ENCODE measurements around the gene AKAP8. TPM values are rescaled to one million over a fixed set of nuclear protein-coding genes. Genes with fewer than 3 reads are reported as not detected.
A peak's percentile ranks its signal among the peaks of the same experiment; 100 is the strongest.

AKAP8 gene
- total RNA-seq, 2 donors from 2014 or later: 18.7 to 54.9 TPM

DNA sequence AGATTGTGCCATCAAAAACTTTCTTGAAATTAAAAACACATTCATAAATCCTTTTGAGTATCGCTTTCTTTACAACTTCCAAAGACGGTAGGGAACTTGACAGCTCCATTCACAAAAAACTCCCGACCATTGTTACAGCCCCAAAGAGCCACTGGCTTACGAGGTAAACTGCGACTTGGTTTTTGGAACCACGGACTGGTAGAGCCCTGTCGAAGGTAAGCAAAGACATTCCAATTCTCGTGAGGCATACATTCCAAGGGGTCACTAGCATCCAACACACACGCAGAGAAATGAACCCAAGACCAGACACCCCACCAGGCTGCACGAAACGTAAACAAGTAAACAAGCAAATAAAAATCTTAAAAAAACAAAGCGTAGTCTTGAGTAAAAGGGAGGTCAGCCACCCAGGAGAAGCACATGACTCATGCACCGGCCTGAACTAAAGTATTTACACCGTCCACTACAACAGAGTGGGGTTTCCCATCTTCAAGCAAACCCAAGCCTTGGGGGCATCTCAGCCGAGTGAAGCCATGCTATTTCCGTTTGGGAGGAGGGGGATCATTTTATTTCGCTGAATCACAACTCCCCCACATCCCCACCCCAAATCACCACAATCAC, 48.7 kb downstream of the AKAP8 start:
- Histone ChIP-seq H3K4me1 (ENCODE audit: control insufficient read depth in 1 of 2, low read depth in 2 of 2) (peaks cover 52 to 71% of the 10 kb centered on the region in 2 donors), H3K36me3 (no peaks in the 10 kb centered on the region), H3K4me3 (peak overlapping the region; percentile 97), H3K27ac (peak overlapping the region; percentile 91 to 95), H3K9me3 (no peaks in the 10 kb centered on the region), H3K27me3 (replicated peaks; ENCODE audit: insufficient read depth) (no peaks in the 10 kb centered on the region)
- ATAC-seq (ENCODE audit: insufficient number of reproducible peaks, low FRiP score, low read depth) (no peak), DNase-seq (ENCODE audit: low spot score) (no peak)
- TF ChIP-seq, protein P1, sequence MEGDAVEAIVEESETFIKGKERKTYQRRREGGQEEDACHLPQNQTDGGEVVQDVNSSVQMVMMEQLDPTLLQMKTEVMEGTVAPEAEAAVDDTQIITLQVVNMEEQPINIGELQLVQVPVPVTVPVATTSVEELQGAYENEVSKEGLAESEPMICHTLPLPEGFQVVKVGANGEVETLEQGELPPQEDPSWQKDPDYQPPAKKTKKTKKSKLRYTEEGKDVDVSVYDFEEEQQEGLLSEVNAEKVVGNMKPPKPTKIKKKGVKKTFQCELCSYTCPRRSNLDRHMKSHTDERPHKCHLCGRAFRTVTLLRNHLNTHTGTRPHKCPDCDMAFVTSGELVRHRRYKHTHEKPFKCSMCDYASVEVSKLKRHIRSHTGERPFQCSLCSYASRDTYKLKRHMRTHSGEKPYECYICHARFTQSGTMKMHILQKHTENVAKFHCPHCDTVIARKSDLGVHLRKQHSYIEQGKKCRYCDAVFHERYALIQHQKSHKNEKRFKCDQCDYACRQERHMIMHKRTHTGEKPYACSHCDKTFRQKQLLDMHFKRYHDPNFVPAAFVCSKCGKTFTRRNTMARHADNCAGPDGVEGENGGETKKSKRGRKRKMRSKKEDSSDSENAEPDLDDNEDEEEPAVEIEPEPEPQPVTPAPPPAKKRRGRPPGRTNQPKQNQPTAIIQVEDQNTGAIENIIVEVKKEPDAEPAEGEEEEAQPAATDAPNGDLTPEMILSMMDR (IDR thresholded peaks at IDR 0.05): no peak

DNA sequence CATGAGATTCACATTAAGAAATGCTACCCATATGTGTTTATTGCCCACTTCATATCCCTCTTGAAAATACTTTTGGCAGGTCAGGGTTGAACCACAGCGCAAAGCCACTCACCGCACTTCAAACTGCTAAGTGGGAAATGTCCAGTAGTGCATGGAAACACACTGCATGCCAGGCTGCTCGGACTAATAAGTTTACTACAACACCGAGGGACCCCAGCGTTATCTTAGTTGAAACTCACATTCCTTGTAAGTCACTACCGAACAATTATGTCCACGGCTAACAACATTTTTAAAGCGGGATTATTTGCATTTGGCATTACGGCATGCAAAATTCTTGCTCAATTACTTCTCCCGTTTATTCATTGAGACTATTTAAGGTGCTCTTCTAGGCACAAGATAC, 51.3 kb downstream of the AKAP8 start:
- H3K4me3 ChIP-seq: no peak overlapping the region
- no peaks in the 10 kb centered on the region for H3K27me3 ChIP-seq (replicated peaks; ENCODE audit: insufficient read depth)
- no peaks in the 10 kb centered on the region for H3K36me3 ChIP-seq
- peaks cover 69 to 81% of the 10 kb centered on the region in 2 donors for H3K4me1 ChIP-seq (ENCODE audit: control insufficient read depth in 1 of 2, low read depth in 2 of 2)
- peak overlapping the region in 1 of 2 donors; percentile 9 for H3K27ac ChIP-seq
- ATAC-seq (ENCODE audit: insufficient number of reproducible peaks, low FRiP score, low read depth) (no peak), DNase-seq (ENCODE audit: low spot score) (no peak)
- no peaks in the 10 kb centered on the region for H3K9me3 ChIP-seq
- TF ChIP-seq, protein P1 (IDR thresholded peaks at IDR 0.05): no peak

DNA sequence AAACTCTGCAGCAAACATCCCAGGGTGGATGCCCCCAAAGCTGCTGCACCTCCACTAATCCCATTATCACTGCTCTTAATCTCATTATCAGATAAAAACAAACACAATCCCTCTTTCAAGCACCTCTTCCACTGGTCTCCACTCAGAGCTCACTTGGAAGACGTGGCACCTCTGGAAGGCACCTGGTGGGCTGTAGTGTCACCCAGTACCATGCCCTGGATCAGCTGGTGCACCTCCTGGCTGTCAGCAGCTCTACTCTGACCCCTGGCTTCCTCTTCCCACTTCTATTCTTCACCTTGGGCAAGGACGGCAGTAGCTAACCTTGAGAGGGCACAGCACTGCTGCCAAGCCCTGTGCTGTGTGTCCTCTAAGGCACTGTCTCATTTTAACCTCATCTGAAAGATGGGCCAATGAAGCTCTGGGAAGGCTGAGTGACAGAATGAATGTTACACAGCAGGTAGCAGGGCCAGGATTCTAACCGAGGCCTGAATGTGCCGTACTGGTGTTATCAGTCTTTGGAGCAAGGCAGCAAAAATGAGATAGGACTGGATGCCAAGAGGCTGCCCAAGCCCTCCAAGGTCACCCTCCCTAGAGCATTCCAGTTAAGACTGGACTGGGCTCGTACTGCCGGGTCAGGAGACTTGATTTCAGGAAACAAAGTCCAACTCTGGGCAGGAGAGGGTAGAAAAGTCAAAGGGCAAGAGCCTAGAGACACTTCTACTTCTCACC, 54.6 kb downstream of the AKAP8 start:
- DNase-seq (ENCODE audit: low spot score): no peak
- no peaks in the 10 kb centered on the region for H3K9me3 ChIP-seq
- no peaks in the 10 kb centered on the region for H3K27me3 ChIP-seq (replicated peaks; ENCODE audit: insufficient read depth)
- TF ChIP-seq, protein P1 (IDR thresholded peaks at IDR 0.05): no peak
- ATAC-seq (ENCODE audit: insufficient number of reproducible peaks, low FRiP score, low read depth): no peak
- peak overlapping the region; percentile 52 to 73 for H3K27ac ChIP-seq
- peak overlapping the region; percentile 2 for H3K4me3 ChIP-seq
- no peaks in the 10 kb centered on the region for H3K36me3 ChIP-seq
- peaks cover 89 to 98% of the 10 kb centered on the region in 2 donors for H3K4me1 ChIP-seq (ENCODE audit: control insufficient read depth in 1 of 2, low read depth in 2 of 2)

DNA sequence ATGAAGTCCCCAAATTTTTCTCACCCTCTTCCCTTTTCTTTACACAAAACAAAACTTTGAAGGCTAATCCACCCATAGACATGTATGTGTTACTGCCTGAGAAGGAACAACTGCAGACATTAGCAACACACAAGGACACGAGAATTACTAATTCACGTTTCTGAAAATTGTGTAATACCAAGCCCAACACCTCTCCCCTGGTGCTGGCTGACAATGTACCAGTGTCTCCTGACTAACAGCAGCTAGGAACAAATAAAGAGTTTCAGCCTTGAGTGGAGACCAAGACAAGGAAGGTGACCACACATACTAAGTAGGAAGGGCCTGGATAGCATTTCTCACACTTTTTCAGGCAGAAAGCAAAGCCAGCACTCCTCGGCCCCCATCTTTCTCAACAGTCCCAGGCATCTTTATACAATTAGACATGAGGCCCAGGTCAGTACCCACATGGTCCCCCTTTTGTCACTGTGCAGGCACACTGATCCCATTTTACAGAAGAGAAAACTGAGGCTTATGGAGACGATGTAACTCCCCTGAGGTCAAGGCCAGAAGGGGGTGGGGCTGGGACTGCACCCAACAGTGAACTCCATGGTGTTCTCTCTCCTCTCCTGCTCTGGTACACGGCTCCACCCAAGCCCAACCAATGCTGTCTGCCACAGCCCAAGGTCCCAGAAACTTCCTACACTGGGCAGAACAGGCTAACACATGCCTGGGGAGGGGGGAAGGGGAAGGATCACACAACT, 55.9 kb downstream of the AKAP8 start:
- ATAC-seq (ENCODE audit: insufficient number of reproducible peaks, low FRiP score, low read depth) (peak; percentile 13), DNase-seq (ENCODE audit: low spot score) (no peak)
- Histone ChIP-seq H3K4me3 (peak overlapping the region; percentile 12), H3K9me3 (no peaks in the 10 kb centered on the region), H3K36me3 (no peaks in the 10 kb centered on the region), H3K27me3 (replicated peaks; ENCODE audit: insufficient read depth) (no peaks in the 10 kb centered on the region), H3K27ac (peak overlapping the region; percentile 52 to 73), H3K4me1 (ENCODE audit: control insufficient read depth in 1 of 2, low read depth in 2 of 2) (peaks cover 91 to 98% of the 10 kb centered on the region in 2 donors)
- TF ChIP-seq, protein P1 (IDR thresholded peaks at IDR 0.05): no peak

DNA sequence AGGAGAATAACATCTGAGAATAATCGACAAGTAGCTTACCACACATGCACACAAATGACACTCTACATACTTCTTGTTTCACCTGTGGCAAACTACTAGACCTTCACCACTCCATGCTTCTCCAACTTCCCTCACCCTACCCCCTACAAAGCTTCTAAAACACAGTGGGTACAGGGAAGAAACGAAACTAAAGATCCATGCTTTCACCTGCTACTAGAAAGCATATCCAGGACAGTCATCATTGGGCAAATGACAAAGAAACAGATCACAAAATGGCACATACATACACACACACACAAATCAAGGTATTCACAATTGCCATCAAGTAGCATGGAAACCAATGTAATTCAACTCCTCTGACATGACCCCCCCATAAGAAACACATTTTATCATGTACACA, 57.8 kb downstream of the AKAP8 start:
- peak overlapping the region in 1 of 2 donors; percentile 63 for H3K27ac ChIP-seq

More for the DNA sequence above, 57.8 kb downstream of the AKAP8 start:
- H3K4me1 ChIP-seq (ENCODE audit: control insufficient read depth in 1 of 2, low read depth in 2 of 2): peaks cover 91 to 98% of the 10 kb centered on the region in 2 donors
- no peaks in the 10 kb centered on the region for H3K36me3 ChIP-seq
- no peaks in the 10 kb centered on the region for H3K9me3 ChIP-seq
- ATAC-seq (ENCODE audit: insufficient number of reproducible peaks, low FRiP score, low read depth) (no peak), DNase-seq (ENCODE audit: low spot score) (no peak)
- no peaks in the 10 kb centered on the region for H3K27me3 ChIP-seq (replicated peaks; ENCODE audit: insufficient read depth)
- no peak overlapping the region for H3K4me3 ChIP-seq
- TF ChIP-seq, protein P1 (IDR thresholded peaks at IDR 0.05): no peak
